Measurements from ENCODE around the gene SLCO4C1.

The SLCO4C1 gene

DNA sequence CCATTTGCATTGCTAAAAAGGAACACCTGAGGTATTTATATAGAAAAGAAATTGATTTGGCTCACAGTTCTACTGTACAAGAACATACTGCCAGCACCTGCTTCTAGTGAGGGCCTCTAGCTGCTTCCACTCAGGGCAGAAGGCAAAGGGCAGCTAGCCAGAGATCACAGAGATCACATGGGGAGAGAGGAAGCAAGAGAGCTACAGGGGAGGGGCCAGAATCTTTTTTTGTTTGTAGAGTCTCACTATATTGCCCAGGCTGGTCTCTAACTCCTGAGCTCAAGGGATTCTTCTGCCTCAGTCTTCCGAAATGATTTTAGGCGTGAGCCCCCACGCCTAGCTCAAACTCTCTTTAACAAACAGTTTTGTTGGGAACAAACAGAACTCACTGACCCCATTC, 6.1 kb downstream of the SLCO4C1 start:
- TF ChIP-seq, protein P1, sequence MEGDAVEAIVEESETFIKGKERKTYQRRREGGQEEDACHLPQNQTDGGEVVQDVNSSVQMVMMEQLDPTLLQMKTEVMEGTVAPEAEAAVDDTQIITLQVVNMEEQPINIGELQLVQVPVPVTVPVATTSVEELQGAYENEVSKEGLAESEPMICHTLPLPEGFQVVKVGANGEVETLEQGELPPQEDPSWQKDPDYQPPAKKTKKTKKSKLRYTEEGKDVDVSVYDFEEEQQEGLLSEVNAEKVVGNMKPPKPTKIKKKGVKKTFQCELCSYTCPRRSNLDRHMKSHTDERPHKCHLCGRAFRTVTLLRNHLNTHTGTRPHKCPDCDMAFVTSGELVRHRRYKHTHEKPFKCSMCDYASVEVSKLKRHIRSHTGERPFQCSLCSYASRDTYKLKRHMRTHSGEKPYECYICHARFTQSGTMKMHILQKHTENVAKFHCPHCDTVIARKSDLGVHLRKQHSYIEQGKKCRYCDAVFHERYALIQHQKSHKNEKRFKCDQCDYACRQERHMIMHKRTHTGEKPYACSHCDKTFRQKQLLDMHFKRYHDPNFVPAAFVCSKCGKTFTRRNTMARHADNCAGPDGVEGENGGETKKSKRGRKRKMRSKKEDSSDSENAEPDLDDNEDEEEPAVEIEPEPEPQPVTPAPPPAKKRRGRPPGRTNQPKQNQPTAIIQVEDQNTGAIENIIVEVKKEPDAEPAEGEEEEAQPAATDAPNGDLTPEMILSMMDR (IDR thresholded peaks at IDR 0.05; ENCODE audit: low read depth, low read length, missing control alignments) = no peak
- in situ Hi-C loops (cut with HindIII; ENCODE audit: low sequenced_read_pairs) = no loop called here
- no peak for DNase-seq (ENCODE audit: low read depth)
- no peak overlapping the region for H3K4me3 ChIP-seq (ENCODE audit: low read depth, low read length)

DNA sequence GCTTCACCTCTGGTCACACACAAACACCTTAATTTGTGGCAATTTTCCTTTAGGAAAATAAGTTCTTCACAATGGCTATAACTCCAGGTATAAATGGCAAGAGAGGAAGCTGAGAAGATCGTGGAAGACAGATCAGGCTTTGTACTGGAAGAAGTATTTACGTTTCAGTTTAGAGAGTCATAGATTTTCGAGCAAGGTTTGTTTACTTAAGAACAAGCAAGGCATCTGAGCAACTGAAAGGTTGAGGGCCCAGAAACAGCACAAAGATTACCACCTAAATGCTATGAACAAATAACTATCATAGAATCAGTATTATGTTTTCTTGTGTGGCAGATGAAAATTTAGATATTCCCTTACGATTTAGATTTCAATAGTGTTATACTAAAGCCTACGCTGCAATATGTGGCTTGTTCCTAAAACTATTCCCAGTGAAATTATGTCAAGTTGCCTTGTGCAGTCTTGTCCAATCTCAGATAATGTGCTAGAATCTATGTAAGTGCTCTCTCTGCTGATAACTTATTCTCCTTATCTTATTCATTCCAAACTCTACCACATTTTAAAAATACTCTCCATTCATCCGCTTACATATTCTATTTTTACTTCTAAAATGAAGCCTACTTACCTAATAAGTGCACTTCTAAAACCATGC, 6.7 kb downstream of the SLCO4C1 start:
- TF ChIP-seq, protein P1 (IDR thresholded peaks at IDR 0.05; ENCODE audit: low read depth, low read length, missing control alignments) = no peak
- H3K4me3 ChIP-seq (ENCODE audit: low read depth, low read length) = no peak overlapping the region
- in situ Hi-C loops (cut with HindIII; ENCODE audit: low sequenced_read_pairs) = no loop called here
- DNase-seq (ENCODE audit: low read depth) = no peak

DNA sequence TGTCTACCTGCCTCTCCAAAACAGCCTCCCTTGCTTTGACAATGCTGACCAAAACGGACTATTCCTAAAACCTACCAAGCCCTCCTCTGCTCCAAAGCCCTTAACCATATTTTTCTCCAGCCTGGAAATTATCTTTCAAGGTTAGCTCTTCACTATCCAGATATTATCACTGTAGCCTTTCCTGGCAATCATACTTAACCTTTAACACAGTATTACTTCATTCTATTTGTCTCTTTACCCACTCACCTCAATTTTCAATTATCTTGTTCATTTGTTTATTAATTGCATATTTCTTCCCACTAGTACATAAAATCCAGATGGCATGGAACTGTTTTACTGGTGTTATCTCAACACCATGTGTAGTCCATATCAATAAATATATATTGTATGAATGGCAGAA, 7.5 kb downstream of the SLCO4C1 start:
- H3K4me3 ChIP-seq (ENCODE audit: low read depth, low read length) = no peak overlapping the region
- in situ Hi-C loops (cut with HindIII; ENCODE audit: low sequenced_read_pairs) = no loop called here
- TF ChIP-seq, protein P1 (IDR thresholded peaks at IDR 0.05; ENCODE audit: low read depth, low read length, missing control alignments) = no peak
- no peak for DNase-seq (ENCODE audit: low read depth)

DNA sequence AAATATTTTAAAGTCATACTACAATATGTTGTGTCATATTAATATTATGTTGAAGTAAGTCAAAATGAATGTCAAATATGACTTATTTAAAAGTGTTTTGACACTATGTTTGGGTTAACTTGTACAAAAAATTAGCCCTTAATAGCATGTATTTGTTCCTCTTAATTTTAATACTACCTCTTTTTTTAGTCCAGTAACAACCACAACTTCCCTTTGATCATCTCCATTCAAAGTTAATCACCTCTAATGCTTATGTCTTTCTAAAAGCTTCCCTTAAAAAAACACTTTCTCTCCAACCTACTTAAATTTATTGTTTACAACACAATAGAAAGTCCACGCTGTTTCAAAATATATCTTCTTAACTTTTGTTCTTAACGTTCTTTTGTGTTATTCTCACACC, 9.6 kb downstream of the SLCO4C1 start:
- in situ Hi-C loops (cut with HindIII; ENCODE audit: low sequenced_read_pairs) = no loop called here
- no peak overlapping the region for H3K4me3 ChIP-seq (ENCODE audit: low read depth, low read length)
- no peak for DNase-seq (ENCODE audit: low read depth)
- TF ChIP-seq, protein P1 (IDR thresholded peaks at IDR 0.05; ENCODE audit: low read depth, low read length, missing control alignments) = no peak

DNA sequence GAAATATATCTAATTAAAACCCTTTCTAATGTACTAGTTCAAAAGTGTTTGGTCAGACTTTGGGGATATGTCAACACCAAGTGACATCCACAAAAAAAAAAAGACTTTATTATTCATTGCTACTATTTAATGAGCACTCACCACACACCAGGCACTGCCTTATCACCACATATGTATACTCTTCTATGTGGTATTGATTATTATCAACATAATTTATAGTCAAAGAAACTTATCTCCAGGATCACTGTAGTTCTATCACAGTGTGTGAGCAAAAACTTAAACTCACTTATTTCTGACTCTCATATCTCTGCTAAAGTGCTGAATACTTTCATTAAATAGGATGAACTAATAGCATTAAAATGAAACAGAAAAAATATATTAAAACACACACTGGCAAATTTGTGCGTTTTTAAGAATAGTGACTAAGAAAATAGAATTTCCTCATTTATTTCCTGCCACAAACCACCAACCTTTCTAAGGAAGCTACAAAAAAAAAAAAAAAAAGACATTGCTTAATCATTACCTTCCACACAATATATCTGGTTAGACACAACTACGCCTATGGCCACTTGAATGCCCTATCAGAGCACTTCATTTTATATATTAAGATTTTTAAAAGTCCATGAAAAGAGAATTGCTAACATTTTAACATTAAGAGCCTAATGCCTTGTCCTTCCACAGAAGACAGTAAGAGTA, 12.8 kb downstream of the SLCO4C1 start:
- DNase-seq (ENCODE audit: low read depth) = no peak
- in situ Hi-C loops (cut with HindIII; ENCODE audit: low sequenced_read_pairs) = no loop called here
- no peak overlapping the region for H3K4me3 ChIP-seq (ENCODE audit: low read depth, low read length)
- TF ChIP-seq, protein P1 (IDR thresholded peaks at IDR 0.05; ENCODE audit: low read depth, low read length, missing control alignments) = no peak

DNA sequence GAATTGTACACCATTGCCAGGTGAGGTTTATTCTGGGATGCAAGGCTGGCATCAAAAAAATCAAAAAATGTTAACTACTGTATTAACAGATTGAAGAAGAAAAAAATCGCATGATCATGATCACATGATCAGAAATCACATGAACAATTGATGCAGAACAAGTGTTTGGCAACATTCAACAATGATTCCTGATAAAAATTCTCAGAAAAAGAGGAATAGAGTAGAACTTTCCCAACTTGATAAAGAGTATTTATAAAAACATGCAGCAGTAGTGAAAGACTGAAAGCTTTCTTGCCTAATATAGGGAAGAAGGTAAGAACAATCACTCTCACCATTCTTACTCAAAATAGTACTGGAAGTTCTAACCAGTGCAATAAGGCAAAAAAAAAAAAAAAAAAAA, 16.4 kb downstream of the SLCO4C1 start:
- TF ChIP-seq, protein P1 (IDR thresholded peaks at IDR 0.05; ENCODE audit: low read depth, low read length, missing control alignments) = no peak
- no peak overlapping the region for H3K4me3 ChIP-seq (ENCODE audit: low read depth, low read length)
- no peak for DNase-seq (ENCODE audit: low read depth)
- in situ Hi-C loops (cut with HindIII; ENCODE audit: low sequenced_read_pairs) = no loop called here
